LNCAP (cell line): ENCODE results near the gene HTRA2.

Experiments
- CTCF ChIP-seq: fragments of 450-650 bp; IDR thresholded peaks from 2 replicates; pipeline ENCODE4 v1.5.1; 2017; ENCODE audit warnings: mild to moderate bottlenecking

The HTRA2 gene

GRCh38 chr2:74503506-74504475 is 25.9 kb upstream of the HTRA2 start:
- TF ChIP-seq CTCF: no peak

DNA sequence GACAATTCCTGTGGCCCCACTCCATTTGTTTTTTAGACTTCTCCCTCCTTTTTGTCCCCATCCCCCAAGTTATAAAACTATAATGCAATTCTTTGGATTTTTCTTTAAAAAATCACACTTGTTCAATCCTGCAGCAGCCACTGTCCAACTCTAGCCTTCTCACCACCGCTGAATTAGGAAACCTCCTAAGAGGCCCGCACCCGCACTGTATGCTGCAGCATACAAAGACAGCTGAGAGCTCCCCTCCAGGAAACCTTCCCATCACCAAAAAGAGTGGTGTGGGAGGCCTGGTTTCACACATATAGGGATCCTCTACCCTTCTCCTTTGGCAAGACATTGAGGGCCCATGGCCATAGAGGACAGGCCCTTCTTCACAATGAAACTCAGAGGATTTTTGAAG is 25.1 kb upstream of the HTRA2 start:
- TF ChIP-seq CTCF: no peak

DNA sequence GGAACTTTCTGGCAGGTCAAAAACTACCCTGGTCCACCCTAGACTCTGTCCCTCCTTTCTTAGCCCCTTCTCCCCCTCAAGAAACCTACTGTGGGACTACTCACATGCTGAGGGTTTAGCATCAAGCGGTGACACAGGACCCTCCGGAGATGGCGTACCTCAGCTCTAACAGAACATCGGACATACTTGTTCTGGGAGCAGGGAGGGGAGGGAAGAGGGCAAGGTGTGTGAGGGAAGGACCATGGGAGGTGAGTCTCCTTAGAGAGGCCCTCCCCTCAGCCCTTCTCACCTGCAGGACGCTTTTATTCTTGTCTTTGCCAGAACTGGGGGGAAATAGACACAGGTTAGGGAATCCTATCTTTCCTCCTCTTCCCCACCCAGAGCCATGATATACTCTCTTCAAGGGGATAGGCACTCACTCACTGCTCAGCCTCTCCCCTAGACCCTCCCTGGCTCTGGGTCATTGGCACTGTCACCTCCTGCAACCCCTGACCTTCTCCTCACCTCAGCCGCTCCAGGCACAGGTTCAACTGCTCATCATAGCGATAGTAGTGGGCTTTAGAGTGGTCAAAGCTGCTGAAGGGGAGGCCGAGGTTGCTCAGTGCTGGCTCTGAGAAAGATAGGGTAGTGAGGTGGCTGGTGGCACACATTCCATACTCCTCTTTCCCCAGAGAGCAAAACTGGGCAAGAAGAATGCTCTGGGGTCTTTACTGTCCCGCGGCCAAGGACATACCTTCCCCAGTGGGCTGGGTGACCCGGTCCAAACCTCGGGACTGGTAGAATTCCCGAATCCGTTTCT is 24.1 kb upstream of the HTRA2 start:
- no peak for TF ChIP-seq CTCF

DNA sequence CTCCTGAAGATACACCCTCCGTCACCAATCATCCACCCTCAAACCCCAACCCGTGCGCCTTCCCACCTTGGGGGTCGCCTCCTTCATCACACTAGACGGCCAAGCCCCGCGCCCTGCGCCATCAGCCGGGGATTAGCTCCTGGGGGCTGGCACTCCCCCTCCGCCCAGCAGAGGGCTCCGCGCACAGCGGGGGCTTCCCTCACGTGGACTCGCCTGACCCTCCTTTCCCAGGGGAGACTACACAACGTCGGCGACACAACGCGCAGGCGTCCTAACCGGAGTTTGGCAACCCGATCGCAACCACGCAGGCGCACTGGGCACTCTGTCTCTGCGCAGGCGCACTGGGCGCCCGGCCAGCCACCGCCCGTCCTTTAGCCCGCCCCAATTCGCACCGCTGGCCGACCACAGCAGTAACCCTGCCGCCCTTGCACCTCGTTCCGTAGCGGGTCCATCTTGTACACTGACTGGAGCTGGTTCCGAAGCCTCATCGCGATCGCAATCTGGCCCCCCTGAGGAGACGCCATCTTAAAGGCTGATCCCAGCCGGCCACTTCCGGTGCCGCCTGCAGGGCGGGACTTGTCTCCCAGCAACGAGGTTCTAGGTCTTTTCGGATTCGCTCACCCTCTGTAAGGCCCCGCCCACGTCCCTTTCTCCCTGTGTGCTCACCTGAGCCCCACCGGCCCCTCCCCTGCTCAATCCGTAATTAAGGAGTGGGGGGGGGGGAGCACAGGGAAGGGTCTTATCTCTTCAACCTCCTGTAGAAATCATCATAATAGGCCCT is 22.4 kb upstream of the HTRA2 start, which contains the start of gene PCGF1:
TSS of gene PCGF1 (minus strand) at position 551 of the 781 bp plus-strand sequence. CDS start at position 524, 27 bp downstream.
- no peak for TF ChIP-seq CTCF

GRCh38 chr2:74507926-74508520 is 21.7 kb upstream of the HTRA2 start:
- TF ChIP-seq CTCF: no peak

DNA sequence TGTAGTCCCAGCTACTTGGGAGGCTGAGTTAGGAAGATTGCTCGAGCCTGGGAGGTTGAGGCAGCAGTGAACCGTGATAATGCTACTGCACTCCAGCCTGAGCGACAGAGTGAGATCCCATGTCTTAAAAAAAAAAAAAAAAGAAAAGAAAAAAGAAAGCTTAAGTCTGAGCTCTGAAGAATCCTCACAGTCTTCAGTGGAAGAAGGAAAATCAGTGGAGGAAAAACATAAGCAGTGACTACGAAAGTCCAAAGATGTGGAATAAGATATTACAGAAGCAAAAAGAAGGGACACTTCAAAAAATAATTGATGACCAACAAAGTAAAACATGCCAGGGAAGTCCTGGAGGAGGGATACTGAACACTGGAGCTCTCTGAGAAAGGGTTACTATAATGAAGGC is 19.5 kb upstream of the HTRA2 start:
- no peak for TF ChIP-seq CTCF
